HG02870 (cell line): ENCODE results near the gene TRAPPC8.
"Not testable (repeated sequence)": the region's sequence is repeated elsewhere in the genome, so short reads cannot be mapped to it uniquely, and the experiment has no call there.

ENCODE experiments used
- ATAC-seq: cut with Tn5 transposase; IDR thresholded peaks from one replicate; pipeline ENCODE4 v1.9.1; 2021; ENCODE audit warnings: mild to moderate bottlenecking, moderate library complexity; ENCODE audit not compliant: unreplicated experiment

Gene TRAPPC8

GRCh38 chr18:31942999-31943877 lies at the start of gene TRAPPC8:
Gene TRAPPC8, minus strand, starts transcription at chr18:31943128. Its CDS starts 364 bp downstream, at chr18:31942764.
- ATAC-seq, result peak; percentile 81

GRCh38 chr18:31990823-31991222 lies 47.9 kb upstream of the TRAPPC8 start:
- ATAC-seq, result peak; percentile 100

GRCh38 chr18:31983976-31984375 lies 41.0 kb upstream of the TRAPPC8 start:
- ATAC-seq, result no peak

- no peak for ATAC-seq
Observed at GRCh38 chr18:31983020-31983419, 40.1 kb upstream of the TRAPPC8 start.

- ATAC-seq, result no peak
Observed at GRCh38 chr18:31980863-31981262, 37.9 kb upstream of the TRAPPC8 start.

GRCh38 chr18:31979714-31980113 lies 36.8 kb upstream of the TRAPPC8 start:
- ATAC-seq, result no peak

- ATAC-seq, result no peak
Observed at GRCh38 chr18:31978616-31979015, 35.7 kb upstream of the TRAPPC8 start.

GRCh38 chr18:31977270-31977872 lies 34.4 kb upstream of the TRAPPC8 start:
- ATAC-seq, result no peak

- ATAC-seq, result no peak
Observed at GRCh38 chr18:31976242-31976641, 33.3 kb upstream of the TRAPPC8 start.

- ATAC-seq, result no peak
Observed at GRCh38 chr18:31973929-31974546, 31.1 kb upstream of the TRAPPC8 start.

- ATAC-seq, result no peak
Observed at GRCh38 chr18:31970617-31971016, 27.7 kb upstream of the TRAPPC8 start.

- no peak for ATAC-seq
Observed at GRCh38 chr18:31965316-31965970, 22.5 kb upstream of the TRAPPC8 start.

- no peak for ATAC-seq
Observed at GRCh38 chr18:31957728-31958127, 14.8 kb upstream of the TRAPPC8 start.

- ATAC-seq, result no peak
Observed at GRCh38 chr18:31954349-31954748, 11.4 kb upstream of the TRAPPC8 start.

- ATAC-seq, result not testable (repeated sequence)
Observed at GRCh38 chr18:31953699-31954098, 10.8 kb upstream of the TRAPPC8 start.

- no peak for ATAC-seq
Observed at GRCh38 chr18:31952223-31952622, 9.3 kb upstream of the TRAPPC8 start.

- ATAC-seq, result no peak
Observed at GRCh38 chr18:31950583-31950982, 7.7 kb upstream of the TRAPPC8 start.

GRCh38 chr18:31948349-31948748 lies 5.4 kb upstream of the TRAPPC8 start:
- ATAC-seq, result not testable (repeated sequence)

GRCh38 chr18:31946305-31947046 lies 3.5 kb upstream of the TRAPPC8 start:
- ATAC-seq, result no peak
